HEK293 (cell line): ENCODE data around the gene LGI4.

ENCODE experiments used
- AEBP2 ChIP-seq: fragments of 450-650 bp; formaldehyde crosslinking; IDR thresholded peaks from 2 replicates; pipeline ENCODE4 v1.5.1; 2016; ENCODE audit warnings: missing biosample characterization, missing genetic modification characterization, borderline replicate concordance
- FEZF1 ChIP-seq: fragments of 450-650 bp; formaldehyde crosslinking; IDR thresholded peaks from 2 replicates; pipeline ENCODE4 v1.5.1; 2016; ENCODE audit warnings: missing biosample characterization, missing genetic modification characterization
- GLI4 ChIP-seq: fragments of 450-650 bp; formaldehyde crosslinking; IDR thresholded peaks from 2 replicates; pipeline ENCODE4 v1.5.1; 2016; ENCODE audit warnings: missing biosample characterization, missing genetic modification characterization
- HIC1 ChIP-seq: fragments of 450-650 bp; formaldehyde crosslinking; IDR thresholded peaks from 2 replicates; pipeline ENCODE4 v1.5.1; 2016; ENCODE audit warnings: missing biosample characterization, missing genetic modification characterization
- KLF9 ChIP-seq: fragments of 450-650 bp; formaldehyde crosslinking; IDR thresholded peaks from 2 replicates; pipeline ENCODE4 v1.5.1; 2016; ENCODE audit warnings: missing biosample characterization, missing genetic modification characterization, low read depth
- SETDB1 ChIP-seq: IDR thresholded peaks from one replicate; pipeline ENCODE4 v1.6.1; 2017; ENCODE audit warnings: mild to moderate bottlenecking, low read length, moderate library complexity, mixed read lengths; ENCODE audit not compliant: insufficient read length
- SP2 ChIP-seq: fragments of 450-650 bp; formaldehyde crosslinking; IDR thresholded peaks from 2 replicates; pipeline ENCODE4 v1.5.1; 2016; ENCODE audit warnings: missing biosample characterization, missing genetic modification characterization
- TSHZ1 ChIP-seq: fragments of 450-650 bp; formaldehyde crosslinking; IDR thresholded peaks from 2 replicates; pipeline ENCODE4 v1.5.1; 2016; ENCODE audit warnings: missing biosample characterization, missing genetic modification characterization, borderline replicate concordance
- ZBTB21 ChIP-seq: fragments of 450-650 bp; formaldehyde crosslinking; IDR thresholded peaks from 2 replicates; pipeline ENCODE4 v1.5.1; 2017; ENCODE audit warnings: missing biosample characterization, missing genetic modification characterization
- ZFP37 ChIP-seq: fragments of 450-650 bp; formaldehyde crosslinking; IDR thresholded peaks from 2 replicates; pipeline ENCODE4 v1.5.1; 2016; ENCODE audit warnings: missing biosample characterization, missing genetic modification characterization
- ZFP69B ChIP-seq: fragments of 450-650 bp; formaldehyde crosslinking; IDR thresholded peaks from 2 replicates; pipeline ENCODE4 v1.5.1; 2016; ENCODE audit warnings: missing biosample characterization, missing genetic modification characterization
- ZNF148 ChIP-seq: fragments of 450-650 bp; formaldehyde crosslinking; IDR thresholded peaks from 2 replicates; pipeline ENCODE4 v1.5.0; 2017; ENCODE audit warnings: missing biosample characterization, missing genetic modification characterization, borderline replicate concordance
- ZNF221 ChIP-seq: fragments of 450-650 bp; formaldehyde crosslinking; IDR thresholded peaks from 2 replicates; pipeline ENCODE4 v1.5.1; 2017; ENCODE audit warnings: missing biosample characterization, missing genetic modification characterization, borderline replicate concordance
- ZNF23 ChIP-seq: fragments of 450-650 bp; formaldehyde crosslinking; IDR thresholded peaks from 2 replicates; pipeline ENCODE4 v1.5.1; 2016; ENCODE audit warnings: missing biosample characterization, missing genetic modification characterization, borderline replicate concordance
- ZNF24 ChIP-seq: fragments of 450-650 bp; formaldehyde crosslinking; IDR thresholded peaks from 2 replicates; pipeline ENCODE4 v1.5.1; 2016; ENCODE audit warnings: missing biosample characterization, missing genetic modification characterization
- ZNF292 ChIP-seq: fragments of 450-650 bp; formaldehyde crosslinking; IDR thresholded peaks from 2 replicates; pipeline ENCODE4 v1.5.1; 2016; ENCODE audit warnings: low read depth, missing biosample characterization, missing genetic modification characterization, borderline replicate concordance
- ZNF335 ChIP-seq: fragments of 450-650 bp; formaldehyde crosslinking; conservative IDR thresholded peaks from 2 replicates; pipeline ENCODE4 v1.5.1; 2016; ENCODE audit warnings: missing biosample characterization, missing genetic modification characterization
- ZNF350 ChIP-seq: fragments of 450-650 bp; formaldehyde crosslinking; IDR thresholded peaks from 2 replicates; pipeline ENCODE4 v1.5.0; 2017; ENCODE audit warnings: missing biosample characterization, mild to moderate bottlenecking, missing genetic modification characterization
- ZNF394 ChIP-seq: fragments of 450-650 bp; formaldehyde crosslinking; IDR thresholded peaks from 2 replicates; pipeline ENCODE4 v1.5.1; 2016; ENCODE audit warnings: missing biosample characterization, missing genetic modification characterization, mild to moderate bottlenecking, moderate library complexity, borderline replicate concordance
- ZNF473 ChIP-seq: fragments of 450-650 bp; formaldehyde crosslinking; IDR thresholded peaks from 2 replicates; pipeline ENCODE4 v1.5.1; 2017; ENCODE audit warnings: missing biosample characterization, missing genetic modification characterization
- ZNF555 ChIP-seq: fragments of 450-650 bp; formaldehyde crosslinking; conservative IDR thresholded peaks from 2 replicates; pipeline ENCODE4 v1.5.1; 2017; ENCODE audit warnings: missing biosample characterization, mild to moderate bottlenecking, missing genetic modification characterization, inconsistent platforms
- ZNF639 ChIP-seq: fragments of 450-650 bp; formaldehyde crosslinking; IDR thresholded peaks from 2 replicates; pipeline ENCODE4 v1.5.1; 2016; ENCODE audit warnings: missing biosample characterization, missing genetic modification characterization
- ZNF645 ChIP-seq: fragments of 450-650 bp; formaldehyde crosslinking; IDR thresholded peaks from 2 replicates; pipeline ENCODE4; 2016; ENCODE audit warnings: missing biosample characterization, missing genetic modification characterization
- ZNF670 ChIP-seq: fragments of 450-650 bp; formaldehyde crosslinking; IDR thresholded peaks from 2 replicates; pipeline ENCODE4 v1.5.1; 2016; ENCODE audit warnings: missing biosample characterization, missing genetic modification characterization, low read depth
- ZNF701 ChIP-seq: fragments of 450-650 bp; formaldehyde crosslinking; IDR thresholded peaks from 2 replicates; pipeline ENCODE4 v1.5.1; 2016; ENCODE audit warnings: missing biosample characterization, missing genetic modification characterization
- ZNF837 ChIP-seq: fragments of 450-650 bp; formaldehyde crosslinking; IDR thresholded peaks from 2 replicates; pipeline ENCODE4 v1.5.1; 2016; ENCODE audit warnings: missing biosample characterization, missing genetic modification characterization

The LGI4 gene

GRCh38 chr19:35140962-35141836 lies 6.3 kb upstream of the LGI4 start (continued):
- TF ChIP-seq TSHZ1 (tag by site-specific recombination) (no peak), KLF9 (tag by site-specific recombination) (peak; percentile 71), ZNF645 (tag by site-specific recombination) (peak; percentile 89), ZNF394 (tag by site-specific recombination) (peak; percentile 97), ZNF23 (tag by site-specific recombination) (no peak), ZNF837 (no peak), ZNF701 (tag by site-specific recombination) (no peak), ZNF292 (tag by site-specific recombination) (no peak), ZFP69B (tag by site-specific recombination) (peak; percentile 86), ZNF555 (tag by site-specific recombination) (no peak), ZNF670 (tag by site-specific recombination) (no peak), ZNF473 (no peak; the same call in 1 of the 2 replicates), ZNF350 (tag by site-specific recombination) (no peak), FEZF1 (tag by site-specific recombination) (no peak), SP2 (tag by site-specific recombination) (peak; percentile 83), GLI4 (tag by site-specific recombination) (no peak), ZNF148 (tag by site-specific recombination) (peak; percentile 73; the same call in 1 of the 2 replicates), ZNF24 (tag by site-specific recombination) (peak; percentile 78; the same call in 1 of the 2 replicates), ZNF639 (no peak), SETDB1 (no peak), ZBTB21 (tag by site-specific recombination) (peak; percentile 78), AEBP2 (tag by site-specific recombination) (no peak), ZNF335 (tag by site-specific recombination) (peak; percentile 65), ZFP37 (peak; percentile 56; the same call in 1 of the 2 replicates), HIC1 (tag by site-specific recombination) (peak; percentile 68), ZNF221 (tag by site-specific recombination) (no peak)
